GM23338 (cell line): ENCODE data around the gene PLPPR2. TPM values are rescaled to one million over a fixed set of nuclear protein-coding genes. Genes with fewer than 3 reads are reported as not detected.

Source experiments
- ATAC-seq: fragments of 200-7000 bp; cut with Tn5 transposase; 3 replicates; pipeline ENCODE4 v1.9.1; 2020
- DNase-seq: peaks from one replicate; pipeline ENCODE4 v3.0.0-alpha.2; 2015; ENCODE audit warnings: low spot score
- H2AFZ ChIP-seq: fragments of 200-600 bp; sonication (generic); 2 replicates; pipeline ENCODE4 v1.8.0; 2016; ENCODE audit warnings: antibody characterized with exemption, mild to moderate bottlenecking, moderate library complexity
- H3F3A ChIP-seq: fragments of 200-600 bp; sonication (generic); replicated peaks from 2 replicates; pipeline ENCODE4 v1.8.0; 2017; ENCODE audit warnings: antibody characterized with exemption, mixed run types, low read depth
- H3K27ac ChIP-seq: fragments of 200-600 bp; sonication (generic); 2 replicates; pipeline ENCODE4 v1.6.1; 2016; ENCODE audit warnings: low read depth
- H3K27me3 ChIP-seq: fragments of 200-600 bp; sonication (generic); 2 replicates; pipeline ENCODE4 v1.8.0; 2016; ENCODE audit warnings: mild to moderate bottlenecking, mixed run types, moderate library complexity; ENCODE audit not compliant: insufficient read depth
- H3K36me3 ChIP-seq: fragments of 200-600 bp; sonication (generic); 2 replicates; pipeline ENCODE4 v1.8.0; 2016; ENCODE audit warnings: mild to moderate bottlenecking; ENCODE audit not compliant: insufficient read depth
- H3K4me1 ChIP-seq: fragments of 200-600 bp; sonication (generic); 2 replicates; pipeline ENCODE4 v1.8.0; 2016; ENCODE audit warnings: mild to moderate bottlenecking, moderate library complexity; ENCODE audit not compliant: insufficient read depth
- H3K4me2 ChIP-seq: fragments of 200-600 bp; sonication (generic); 2 replicates; pipeline ENCODE4 v1.7.1; 2017; ENCODE audit warnings: mixed run types
- H3K4me3 ChIP-seq: fragments of 200-600 bp; sonication (generic); 2 replicates; pipeline ENCODE4 v1.6.1; 2016; ENCODE audit warnings: mixed run types
- H3K79me2 ChIP-seq: fragments of 200-600 bp; sonication (generic); replicated peaks from 2 replicates; pipeline ENCODE4 v1.8.0; 2017; ENCODE audit warnings: mild to moderate bottlenecking; ENCODE audit not compliant: insufficient read depth
- H3K9me2 ChIP-seq: fragments of 200-600 bp; sonication (generic); 2 replicates; pipeline ENCODE4 v1.8.0; 2017; ENCODE audit not compliant: insufficient read depth
- H4K20me1 ChIP-seq: fragments of 200-600 bp; sonication (generic); replicated peaks from 2 replicates; pipeline ENCODE4 v1.8.0; 2017; ENCODE audit warnings: mild to moderate bottlenecking; ENCODE audit not compliant: insufficient read depth
- H3K27ac Mint-ChIP-seq: 2 replicates; pipeline ENCODE4 v1.8.0; 2020; ENCODE audit warnings: inconsistent platforms, mild to moderate bottlenecking, moderate library complexity, mixed read lengths
- H3K27me3 Mint-ChIP-seq: 3 replicates; pipeline ENCODE4 v1.8.0; 2022; ENCODE audit warnings: low read depth, mild to moderate bottlenecking, moderate library complexity, mixed read lengths, inconsistent platforms; ENCODE audit not compliant: insufficient read depth, poor library complexity
- H3K36me3 Mint-ChIP-seq: 3 replicates; pipeline ENCODE4 v1.8.0; 2021; ENCODE audit warnings: low read depth, mild to moderate bottlenecking, inconsistent platforms, moderate library complexity, mixed read lengths
- H3K4me1 Mint-ChIP-seq: 3 replicates; pipeline ENCODE4 v1.8.0; 2020; ENCODE audit warnings: mild to moderate bottlenecking, inconsistent platforms, mixed read lengths
- H3K4me3 Mint-ChIP-seq: 3 replicates; pipeline ENCODE4 v1.8.0; 2021; ENCODE audit warnings: moderate library complexity, mild to moderate bottlenecking, inconsistent platforms, mixed read lengths
- H3K9me3 Mint-ChIP-seq: 3 replicates; pipeline ENCODE4 v1.8.0; 2020; ENCODE audit warnings: moderate library complexity, mild to moderate bottlenecking, inconsistent platforms, mixed read lengths
- CREB1 ChIP-seq: fragments of 250-450 bp; sonication (Bioruptor Pico); IDR thresholded peaks from 2 replicates; pipeline ENCODE4 v1.5.0; 2020; ENCODE audit warnings: low read depth, mild to moderate bottlenecking, moderate library complexity
- EZH2 ChIP-seq: fragments of 200-600 bp; sonication (generic); IDR thresholded peaks from one replicate; pipeline ENCODE4 v1.8.0; 2017; ENCODE audit warnings: antibody characterized with exemption, mild to moderate bottlenecking, low read depth; ENCODE audit not compliant: unreplicated experiment
- EZH2phosphoT487 ChIP-seq: fragments of 200-600 bp; sonication (generic); IDR thresholded peaks from one replicate; pipeline ENCODE4 v1.8.1; 2018; ENCODE audit warnings: antibody characterized with exemption; ENCODE audit not compliant: unreplicated experiment
- JUNB ChIP-seq: IDR thresholded peaks from one replicate; pipeline ENCODE4 v1.6.1; 2016; ENCODE audit warnings: antibody characterized with exemption; ENCODE audit not compliant: unreplicated experiment
- NANOG ChIP-seq: IDR thresholded peaks from 2 replicates; pipeline ENCODE4 v1.6.1; 2016; ENCODE audit warnings: antibody characterized with exemption, borderline replicate concordance
- POLR2AphosphoS5 ChIP-seq: IDR thresholded peaks from 2 replicates; pipeline ENCODE4 v1.6.1; 2016; ENCODE audit warnings: antibody characterized with exemption, low read depth
- STAT1 ChIP-seq: IDR thresholded peaks from one replicate; pipeline ENCODE4 v1.6.1; 2016; ENCODE audit warnings: antibody characterized with exemption; ENCODE audit not compliant: unreplicated experiment
- ZNF114 ChIP-seq: fragments of 250-450 bp; sonication (Bioruptor Pico); IDR thresholded peaks from 2 replicates; pipeline ENCODE4 v1.5.0; 2020; ENCODE audit warnings: mild to moderate bottlenecking, moderate library complexity
- ZNF331 ChIP-seq: fragments of 250-450 bp; sonication (Bioruptor Pico); IDR thresholded peaks from 2 replicates; pipeline ENCODE4 v1.5.0; 2020; ENCODE audit warnings: low read depth, mild to moderate bottlenecking, moderate library complexity
- polyA plus RNA-seq: library from polyadenylated mRNA; unstranded; fragments of >200 nt; fragmentation: Nextera tagmentation; extraction: Ambion mirVana; gene quantifications from 2 replicates; pipeline ENCODE4 v1.2.1, GENCODE V29; 2016
- total RNA-seq: library from RNA; depleted of rRNA; stranded (reverse); fragments of >200 nt; shearing (Covaris generic); gene quantifications from 2 replicates; pipeline ENCODE4 v1.2.3, GENCODE V29; 2014
- TF ChIP-seq, protein P1 (sequence below), 2 experiments: fragments of 200-600 bp in 1 of 2; sonication (generic) in 1 of 2; conservative IDR thresholded peaks; 2 replicates each; pipeline versions ENCODE4 v1.5.1 to v1.6.1; 2016 to 2017; ENCODE audit warnings: antibody characterized with exemption in 2 of 2, low read depth in 2 of 2, mild to moderate bottlenecking in 2 of 2, moderate library complexity in 1 of 2
- TF ChIP-seq, protein P2 (sequence below): IDR thresholded peaks from one replicate; pipeline ENCODE4 v1.6.1; 2018; ENCODE audit warnings: antibody characterized with exemption; ENCODE audit not compliant: unreplicated experiment
- TF ChIP-seq, protein P3 (sequence below): IDR thresholded peaks from 2 replicates; pipeline ENCODE4 v1.6.1; 2016; ENCODE audit warnings: antibody characterized with exemption

The PLPPR2 gene
- total and polyA plus RNA-seq, 2 experiments from 2014 or later = 9.0 to 12.0 TPM

DNA sequence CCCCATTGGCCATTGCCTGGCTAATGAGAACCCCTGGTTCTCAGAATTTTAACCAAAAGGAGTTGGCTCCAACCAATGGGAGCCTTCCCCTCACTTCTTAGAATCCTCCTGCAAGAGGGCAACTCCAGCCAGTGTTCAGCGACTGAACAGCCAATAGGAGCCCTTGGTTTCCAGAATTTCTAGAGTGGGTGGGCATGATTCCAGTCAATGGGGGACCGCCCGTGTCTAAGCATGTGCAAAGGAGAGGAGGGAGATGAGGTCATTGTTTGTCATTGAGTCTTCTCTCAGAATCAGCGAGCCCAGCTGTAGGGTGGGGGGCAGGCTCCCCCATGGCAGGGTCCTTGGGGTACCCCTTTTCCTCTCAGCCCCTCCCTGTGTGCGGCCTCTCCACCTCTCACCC lies 9.7 kb downstream of the PLPPR2 start (continued):
- no peak for TF ChIP-seq NANOG
- no peak for TF ChIP-seq ZNF331 (CRISPR knock-in tag)
- no peak for TF ChIP-seq ZNF114 (CRISPR knock-in tag)
- TF ChIP-seq, protein P1, sequence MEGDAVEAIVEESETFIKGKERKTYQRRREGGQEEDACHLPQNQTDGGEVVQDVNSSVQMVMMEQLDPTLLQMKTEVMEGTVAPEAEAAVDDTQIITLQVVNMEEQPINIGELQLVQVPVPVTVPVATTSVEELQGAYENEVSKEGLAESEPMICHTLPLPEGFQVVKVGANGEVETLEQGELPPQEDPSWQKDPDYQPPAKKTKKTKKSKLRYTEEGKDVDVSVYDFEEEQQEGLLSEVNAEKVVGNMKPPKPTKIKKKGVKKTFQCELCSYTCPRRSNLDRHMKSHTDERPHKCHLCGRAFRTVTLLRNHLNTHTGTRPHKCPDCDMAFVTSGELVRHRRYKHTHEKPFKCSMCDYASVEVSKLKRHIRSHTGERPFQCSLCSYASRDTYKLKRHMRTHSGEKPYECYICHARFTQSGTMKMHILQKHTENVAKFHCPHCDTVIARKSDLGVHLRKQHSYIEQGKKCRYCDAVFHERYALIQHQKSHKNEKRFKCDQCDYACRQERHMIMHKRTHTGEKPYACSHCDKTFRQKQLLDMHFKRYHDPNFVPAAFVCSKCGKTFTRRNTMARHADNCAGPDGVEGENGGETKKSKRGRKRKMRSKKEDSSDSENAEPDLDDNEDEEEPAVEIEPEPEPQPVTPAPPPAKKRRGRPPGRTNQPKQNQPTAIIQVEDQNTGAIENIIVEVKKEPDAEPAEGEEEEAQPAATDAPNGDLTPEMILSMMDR (conservative IDR thresholded peaks at IDR 0.05; ENCODE audit: low read depth in 2 of 2) = no peak
- no peak for TF ChIP-seq POLR2AphosphoS5

DNA sequence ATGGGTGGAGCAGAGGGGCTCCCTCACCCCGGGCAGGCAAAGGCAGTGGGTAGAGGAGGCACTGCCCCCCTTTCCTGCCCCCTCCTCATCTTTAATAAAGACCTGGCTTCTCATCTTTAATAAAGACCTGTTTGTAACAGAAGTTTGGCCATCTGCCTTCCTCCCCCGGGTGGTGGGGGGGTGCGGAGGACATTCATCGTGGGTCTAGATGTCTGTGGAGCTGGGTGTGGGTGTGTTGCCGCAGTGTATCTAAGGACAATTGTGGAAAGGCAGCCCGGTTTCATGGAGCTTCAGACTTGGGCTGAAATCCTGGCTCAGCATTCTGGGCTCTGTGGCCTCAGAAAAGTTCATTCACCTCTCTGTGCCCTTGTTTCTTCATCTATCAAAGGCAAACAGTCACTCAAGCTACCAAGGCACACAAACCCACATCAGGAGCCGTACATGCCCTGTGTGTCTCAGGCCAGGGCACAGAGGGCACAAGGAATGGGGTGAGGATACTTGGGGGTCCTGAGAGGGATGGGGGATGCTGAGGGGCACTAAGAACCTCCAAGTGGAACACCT lies 10.4 kb downstream of the PLPPR2 start:
- Mint-ChIP-seq H3K9me3 (no peaks in the 10 kb centered on the region), H3K27ac (no peak overlapping the region), H3K36me3 (peaks cover 3% of the 10 kb centered on the region; the same call in 1 of the 3 replicates), H3K4me3 (no peak overlapping the region), H3K4me1 (peaks cover 8% of the 10 kb centered on the region), H3K27me3 (peaks cover 10% of the 10 kb centered on the region)
- no peaks in the 10 kb centered on the region for H3F3A ChIP-seq
- H3K36me3 ChIP-seq = no peaks in the 10 kb centered on the region
- no peak for DNase-seq
- TF ChIP-seq ZNF331 (CRISPR knock-in tag) (no peak), NANOG (no peak), EZH2 (no peak), POLR2AphosphoS5 (no peak), STAT1 (no peak), EZH2phosphoT487 (no peak), JUNB (no peak), ZNF114 (CRISPR knock-in tag) (no peak), CREB1 (CRISPR knock-in tag) (no peak)
- TF ChIP-seq, protein P2, sequence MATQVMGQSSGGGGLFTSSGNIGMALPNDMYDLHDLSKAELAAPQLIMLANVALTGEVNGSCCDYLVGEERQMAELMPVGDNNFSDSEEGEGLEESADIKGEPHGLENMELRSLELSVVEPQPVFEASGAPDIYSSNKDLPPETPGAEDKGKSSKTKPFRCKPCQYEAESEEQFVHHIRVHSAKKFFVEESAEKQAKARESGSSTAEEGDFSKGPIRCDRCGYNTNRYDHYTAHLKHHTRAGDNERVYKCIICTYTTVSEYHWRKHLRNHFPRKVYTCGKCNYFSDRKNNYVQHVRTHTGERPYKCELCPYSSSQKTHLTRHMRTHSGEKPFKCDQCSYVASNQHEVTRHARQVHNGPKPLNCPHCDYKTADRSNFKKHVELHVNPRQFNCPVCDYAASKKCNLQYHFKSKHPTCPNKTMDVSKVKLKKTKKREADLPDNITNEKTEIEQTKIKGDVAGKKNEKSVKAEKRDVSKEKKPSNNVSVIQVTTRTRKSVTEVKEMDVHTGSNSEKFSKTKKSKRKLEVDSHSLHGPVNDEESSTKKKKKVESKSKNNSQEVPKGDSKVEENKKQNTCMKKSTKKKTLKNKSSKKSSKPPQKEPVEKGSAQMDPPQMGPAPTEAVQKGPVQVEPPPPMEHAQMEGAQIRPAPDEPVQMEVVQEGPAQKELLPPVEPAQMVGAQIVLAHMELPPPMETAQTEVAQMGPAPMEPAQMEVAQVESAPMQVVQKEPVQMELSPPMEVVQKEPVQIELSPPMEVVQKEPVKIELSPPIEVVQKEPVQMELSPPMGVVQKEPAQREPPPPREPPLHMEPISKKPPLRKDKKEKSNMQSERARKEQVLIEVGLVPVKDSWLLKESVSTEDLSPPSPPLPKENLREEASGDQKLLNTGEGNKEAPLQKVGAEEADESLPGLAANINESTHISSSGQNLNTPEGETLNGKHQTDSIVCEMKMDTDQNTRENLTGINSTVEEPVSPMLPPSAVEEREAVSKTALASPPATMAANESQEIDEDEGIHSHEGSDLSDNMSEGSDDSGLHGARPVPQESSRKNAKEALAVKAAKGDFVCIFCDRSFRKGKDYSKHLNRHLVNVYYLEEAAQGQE = no peak
- TF ChIP-seq, protein P1 (conservative IDR thresholded peaks at IDR 0.05; ENCODE audit: low read depth in 2 of 2) = no peak
- TF ChIP-seq, protein P3, sequence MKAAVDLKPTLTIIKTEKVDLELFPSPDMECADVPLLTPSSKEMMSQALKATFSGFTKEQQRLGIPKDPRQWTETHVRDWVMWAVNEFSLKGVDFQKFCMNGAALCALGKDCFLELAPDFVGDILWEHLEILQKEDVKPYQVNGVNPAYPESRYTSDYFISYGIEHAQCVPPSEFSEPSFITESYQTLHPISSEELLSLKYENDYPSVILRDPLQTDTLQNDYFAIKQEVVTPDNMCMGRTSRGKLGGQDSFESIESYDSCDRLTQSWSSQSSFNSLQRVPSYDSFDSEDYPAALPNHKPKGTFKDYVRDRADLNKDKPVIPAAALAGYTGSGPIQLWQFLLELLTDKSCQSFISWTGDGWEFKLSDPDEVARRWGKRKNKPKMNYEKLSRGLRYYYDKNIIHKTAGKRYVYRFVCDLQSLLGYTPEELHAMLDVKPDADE = no peak
- no peak for ATAC-seq
- peaks cover 2% of the 10 kb centered on the region; the same call in 1 of the 2 replicates for H3K4me1 ChIP-seq
- no peak overlapping the region for H3K27ac ChIP-seq
- H3K9me2 ChIP-seq = no peaks in the 10 kb centered on the region
- no peak overlapping the region for H3K4me2 ChIP-seq
- no peaks in the 10 kb centered on the region for H3K79me2 ChIP-seq
- no peak overlapping the region for H3K4me3 ChIP-seq
- H4K20me1 ChIP-seq = peaks cover 5% of the 10 kb centered on the region; the same call in 1 of the 2 replicates
- H3K27me3 ChIP-seq = no peaks in the 10 kb centered on the region
- no peak overlapping the region for H2AFZ ChIP-seq
